Muscle layer of colon (tissue), 2 donors: ENCODE data around the gene EHBP1.

Experiments used
- H3K27ac ChIP-seq: one replicate; pipeline ENCODE4 v1.7.0; 2013; ENCODE audit warnings: low read depth, mild to moderate bottlenecking, low read length, moderate library complexity
- H3K27me3 ChIP-seq, 2 donors: one replicate each; pipeline ENCODE4 v1.7.0; 2013; ENCODE audit warnings: low read length in 2 of 2, mild to moderate bottlenecking in 2 of 2; ENCODE audit not compliant: insufficient read depth in 2 of 2, control insufficient read depth in 1 of 2
- H3K36me3 ChIP-seq: one replicate; pipeline ENCODE4 v1.7.0; 2013; ENCODE audit warnings: mild to moderate bottlenecking, low read length; ENCODE audit not compliant: insufficient read depth
- H3K4me1 ChIP-seq: one replicate; pipeline ENCODE4 v1.7.0; 2013; ENCODE audit warnings: mild to moderate bottlenecking, low read length; ENCODE audit not compliant: insufficient read depth
- H3K4me3 ChIP-seq, 2 donors: one replicate each; pipeline ENCODE4 v1.7.0; 2013; ENCODE audit warnings: low read length in 2 of 2, low read depth in 1 of 2, mild to moderate bottlenecking in 1 of 2, moderate library complexity in 1 of 2
- H3K9ac ChIP-seq: one replicate; pipeline ENCODE4 v1.7.0; 2013; ENCODE audit warnings: low read length
- H3K9me3 ChIP-seq: one replicate; pipeline ENCODE4 v1.7.0; 2013; ENCODE audit warnings: mild to moderate bottlenecking, low read length
- donor health status: abdominal sarcoma.
- donor health status: Adenocarcinoma of cecum.

EHBP1 gene

GRCh38 chr2:62913311-62913710 is 207.8 kb downstream of the EHBP1 start:
- H3K36me3 ChIP-seq, result no peaks in the 10 kb centered on the region
- H3K27me3 ChIP-seq, result no peaks in the 10 kb centered on the region
- no peak overlapping the region for H3K27ac ChIP-seq
- H3K9ac ChIP-seq, result no peak overlapping the region
- H3K4me1 ChIP-seq, result no peaks in the 10 kb centered on the region
- H3K4me3 ChIP-seq, result no peak overlapping the region
- H3K9me3 ChIP-seq, result no peaks in the 10 kb centered on the region

GRCh38 chr2:62919041-62919440 is 213.5 kb downstream of the EHBP1 start:
- Histone ChIP-seq H3K4me1 (peaks cover 5% of the 10 kb centered on the region), H3K9ac (no peak overlapping the region), H3K9me3 (no peaks in the 10 kb centered on the region), H3K36me3 (peaks cover 12% of the 10 kb centered on the region), H3K27me3 (no peaks in the 10 kb centered on the region), H3K4me3 (no peak overlapping the region), H3K27ac (no peak overlapping the region)

- peaks cover 5% of the 10 kb centered on the region for H3K4me1 ChIP-seq
- no peak overlapping the region for H3K9ac ChIP-seq
- H3K36me3 ChIP-seq, result peaks cover 12% of the 10 kb centered on the region
- no peaks in the 10 kb centered on the region for H3K27me3 ChIP-seq
- H3K9me3 ChIP-seq, result no peaks in the 10 kb centered on the region
- no peak overlapping the region for H3K4me3 ChIP-seq
- no peak overlapping the region for H3K27ac ChIP-seq
Observed at GRCh38 chr2:62920070-62920469, 214.6 kb downstream of the EHBP1 start.

- H3K4me3 ChIP-seq, result no peak overlapping the region
- no peak overlapping the region for H3K27ac ChIP-seq
- no peaks in the 10 kb centered on the region for H3K27me3 ChIP-seq
- peaks cover 5% of the 10 kb centered on the region for H3K4me1 ChIP-seq
- no peaks in the 10 kb centered on the region for H3K9me3 ChIP-seq
- H3K36me3 ChIP-seq, result peaks cover 12% of the 10 kb centered on the region
- no peak overlapping the region for H3K9ac ChIP-seq
Observed at GRCh38 chr2:62923242-62923641, 217.7 kb downstream of the EHBP1 start.

- no peaks in the 10 kb centered on the region for H3K27me3 ChIP-seq
- H3K36me3 ChIP-seq, result peaks cover 12% of the 10 kb centered on the region
- H3K27ac ChIP-seq, result no peak overlapping the region
- H3K9ac ChIP-seq, result no peak overlapping the region
- peaks cover 5% of the 10 kb centered on the region for H3K4me1 ChIP-seq
- H3K9me3 ChIP-seq, result no peaks in the 10 kb centered on the region
- H3K4me3 ChIP-seq, result no peak overlapping the region
Observed at GRCh38 chr2:62923881-62924280, 218.4 kb downstream of the EHBP1 start.

- Histone ChIP-seq H3K27ac (no peak overlapping the region), H3K9ac (no peak overlapping the region), H3K27me3 (no peaks in the 10 kb centered on the region), H3K9me3 (no peaks in the 10 kb centered on the region), H3K4me1 (peaks cover 2% of the 10 kb centered on the region), H3K4me3 (no peak overlapping the region), H3K36me3 (peaks cover 8% of the 10 kb centered on the region)
Observed at GRCh38 chr2:62928015-62928414, 222.5 kb downstream of the EHBP1 start.

- no peak overlapping the region for H3K9ac ChIP-seq
- H3K9me3 ChIP-seq, result no peaks in the 10 kb centered on the region
- no peaks in the 10 kb centered on the region for H3K36me3 ChIP-seq
- no peaks in the 10 kb centered on the region for H3K27me3 ChIP-seq
- H3K4me3 ChIP-seq, result no peak overlapping the region
- no peaks in the 10 kb centered on the region for H3K4me1 ChIP-seq
- H3K27ac ChIP-seq, result no peak overlapping the region
Observed at GRCh38 chr2:62931536-62931935, 226.0 kb downstream of the EHBP1 start.

- H3K4me1 ChIP-seq, result no peaks in the 10 kb centered on the region
- no peak overlapping the region for H3K4me3 ChIP-seq
Observed at GRCh38 chr2:62933398-62933917, 227.9 kb downstream of the EHBP1 start.

GRCh38 chr2:62934517-62934916 is 229.0 kb downstream of the EHBP1 start:
- H3K9me3 ChIP-seq, result no peaks in the 10 kb centered on the region
- H3K27ac ChIP-seq, result no peak overlapping the region
- H3K27me3 ChIP-seq, result no peaks in the 10 kb centered on the region
- no peaks in the 10 kb centered on the region for H3K36me3 ChIP-seq
- H3K4me3 ChIP-seq, result no peak overlapping the region
- no peaks in the 10 kb centered on the region for H3K4me1 ChIP-seq
- no peak overlapping the region for H3K9ac ChIP-seq

More at GRCh38 chr2:62933398-62933917, 227.9 kb downstream of the EHBP1 start:
- no peaks in the 10 kb centered on the region for H3K9me3 ChIP-seq
- H3K9ac ChIP-seq, result no peak overlapping the region
- no peaks in the 10 kb centered on the region for H3K36me3 ChIP-seq
- no peaks in the 10 kb centered on the region for H3K27me3 ChIP-seq
- no peak overlapping the region for H3K27ac ChIP-seq

- H3K9me3 ChIP-seq, result no peaks in the 10 kb centered on the region
Observed at GRCh38 chr2:62938126-62938525, 232.6 kb downstream of the EHBP1 start.

GRCh38 chr2:62939735-62940491 is 234.4 kb downstream of the EHBP1 start:
- Histone ChIP-seq H3K27me3 (no peaks in the 10 kb centered on the region), H3K4me1 (no peaks in the 10 kb centered on the region), H3K4me3 (no peak overlapping the region), H3K27ac (no peak overlapping the region), H3K36me3 (peaks cover 12% of the 10 kb centered on the region), H3K9me3 (no peaks in the 10 kb centered on the region), H3K9ac (no peak overlapping the region)

More at GRCh38 chr2:62938126-62938525, 232.6 kb downstream of the EHBP1 start:
- Histone ChIP-seq H3K36me3 (no peaks in the 10 kb centered on the region), H3K27me3 (no peaks in the 10 kb centered on the region), H3K27ac (no peak overlapping the region), H3K4me1 (no peaks in the 10 kb centered on the region), H3K4me3 (no peak overlapping the region), H3K9ac (no peak overlapping the region)

- H3K27ac ChIP-seq, result no peak overlapping the region
- peaks cover 13% of the 10 kb centered on the region for H3K36me3 ChIP-seq
- H3K9ac ChIP-seq, result no peak overlapping the region
- H3K27me3 ChIP-seq, result no peaks in the 10 kb centered on the region
- no peak overlapping the region for H3K4me3 ChIP-seq
- H3K9me3 ChIP-seq, result no peaks in the 10 kb centered on the region
- no peaks in the 10 kb centered on the region for H3K4me1 ChIP-seq
Observed at GRCh38 chr2:62940697-62941096, 235.2 kb downstream of the EHBP1 start.
